Measurements from ENCODE around the gene SAMD10.

- TF ChIP-seq GATA2 (IDR thresholded peaks at IDR 0.05; ENCODE audit: low read depth, low read length) (no peak), GATA3 (IDR thresholded peaks at IDR 0.05; ENCODE audit: low read depth, low read length) (no peak)
Measured at GRCh38 chr20:64023361-64024140, 44.1 kb upstream of the SAMD10 start.

All from SH-SY5Y (cell line).